NT2/D1 (cell line): Measurements from ENCODE around the gene VAV1.

Experiments
- SUZ12 ChIP-seq: IDR thresholded peaks from 2 replicates; pipeline ENCODE4 v1.6.1; 2011; ENCODE audit not compliant: insufficient read length, insufficient read depth; ENCODE audit errors: extremely low read depth
- YY1 ChIP-seq: IDR thresholded peaks from 2 replicates; pipeline ENCODE4 v1.6.1; 2011; ENCODE audit not compliant: insufficient read length, insufficient read depth

GRCh38 chr19:6877766-6878165 lies 105.3 kb downstream of the VAV1 start:
- TF ChIP-seq SUZ12 (no peak), YY1 (no peak)
